OCI-LY7 (cell line): ENCODE results near the gene FNBP1.
"Not testable (repeated sequence)": the region's sequence is repeated elsewhere in the genome, so short reads cannot be mapped to it uniquely, and the experiment has no call there.

ENCODE experiments used
- CTCF ChIP-seq: fragments of 200-600 bp; sonication (generic); conservative IDR thresholded peaks from 2 replicates; pipeline ENCODE4 v1.5.1; 2014; ENCODE audit warnings: mild to moderate bottlenecking, antibody characterized with exemption, low read length, moderate library complexity, mixed read lengths
- EZH2phosphoT487 ChIP-seq: fragments of 200-600 bp; sonication (generic); IDR thresholded peaks from 2 replicates; pipeline ENCODE4 v1.6.1; 2018; ENCODE audit warnings: low read depth, borderline replicate concordance, mild to moderate bottlenecking, mixed run types, antibody characterized with exemption, low read length, moderate library complexity, mixed read lengths

DNA sequence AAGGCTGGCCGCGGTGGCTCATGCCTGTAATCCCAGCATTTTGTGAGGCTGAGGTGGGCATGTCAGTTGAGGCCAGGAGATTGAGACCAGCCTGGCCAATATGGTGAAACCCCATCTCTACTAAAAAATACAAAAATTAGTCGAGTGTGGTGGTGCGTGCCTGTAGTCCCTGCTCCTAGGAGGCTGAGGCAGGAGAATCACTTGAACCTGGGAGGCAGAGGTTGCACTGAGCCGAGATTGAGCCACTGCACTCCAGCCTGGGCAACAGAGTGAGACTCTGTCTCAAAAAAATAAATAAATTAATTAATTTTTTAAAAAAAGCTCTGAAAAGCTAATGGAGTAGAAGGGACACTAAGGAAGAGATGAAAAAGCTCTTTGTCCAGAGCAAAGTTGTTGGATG, 105.1 kb downstream of the FNBP1 start:
- not testable (repeated sequence) for TF ChIP-seq EZH2phosphoT487, CTCF
